DLD1 (cell line): ENCODE data around the gene ANKRD13B.
"Not testable (repeated sequence)": the region's sequence is repeated elsewhere in the genome, so short reads cannot be mapped to it uniquely, and the experiment has no call there.

ENCODE experiments used
- in situ Hi-C: cut with HindIII; loops from 2 replicates; pipeline ENCODE4 v1.10.0; 2017; ENCODE audit warnings: low sequenced_read_pairs

The ANKRD13B gene

GRCh38 chr17:29592850-29593551 lies at the start of gene ANKRD13B:
TSS of gene ANKRD13B (plus strand) at chr17:29593132. CDS start at chr17:29593622, 490 bp downstream.
- in situ Hi-C loops, result no loop called here

- in situ Hi-C loops, result no loop called here
Measured at GRCh38 chr17:29544066-29544465, 48.9 kb upstream of the ANKRD13B start.

GRCh38 chr17:29546085-29546484 lies 46.8 kb upstream of the ANKRD13B start:
- in situ Hi-C loops, result no loop called here

GRCh38 chr17:29546830-29547229 lies 46.1 kb upstream of the ANKRD13B start:
- in situ Hi-C loops, result no loop called here

- in situ Hi-C loops, result no loop called here
Measured at GRCh38 chr17:29549177-29549923, 43.6 kb upstream of the ANKRD13B start.

- in situ Hi-C loops, result no loop called here
Measured at GRCh38 chr17:29555840-29556239, 37.1 kb upstream of the ANKRD13B start.

GRCh38 chr17:29557085-29557738 lies 35.7 kb upstream of the ANKRD13B start:
- in situ Hi-C loops, result no loop called here

GRCh38 chr17:29557739-29558116 lies 35.2 kb upstream of the ANKRD13B start:
- in situ Hi-C loops, result no loop called here

GRCh38 chr17:29558139-29558538 lies 34.8 kb upstream of the ANKRD13B start:
- in situ Hi-C loops, result not testable (repeated sequence)

- in situ Hi-C loops, result no loop called here
Measured at GRCh38 chr17:29559640-29560039, 33.3 kb upstream of the ANKRD13B start.

GRCh38 chr17:29560316-29560715 lies 32.6 kb upstream of the ANKRD13B start:
- in situ Hi-C loops, result no loop called here

- in situ Hi-C loops, result no loop called here
Measured at GRCh38 chr17:29561554-29562517, 31.1 kb upstream of the ANKRD13B start.

- in situ Hi-C loops, result no loop called here
Measured at GRCh38 chr17:29562615-29563014, 30.3 kb upstream of the ANKRD13B start.

GRCh38 chr17:29563816-29564215 lies 29.1 kb upstream of the ANKRD13B start:
- in situ Hi-C loops, result no loop called here

- in situ Hi-C loops, result no loop called here
Measured at GRCh38 chr17:29565643-29566472, 27.1 kb upstream of the ANKRD13B start.

- in situ Hi-C loops, result no loop called here
Measured at GRCh38 chr17:29566473-29567303, 26.2 kb upstream of the ANKRD13B start, which contains the start of gene ABHD15. TSS of gene ABHD15 (minus strand) at chr17:29567037. CDS start at chr17:29566966, 71 bp downstream.

GRCh38 chr17:29567304-29567553 lies 25.7 kb upstream of the ANKRD13B start:
- in situ Hi-C loops, result no loop called here

GRCh38 chr17:29567554-29568330 lies 25.2 kb upstream of the ANKRD13B start:
- in situ Hi-C loops, result no loop called here
